ENCODE measurements around the gene SIGLEC5. TPM values are rescaled to one million over a fixed set of nuclear protein-coding genes. Genes with fewer than 3 reads are reported as not detected.

SIGLEC5 gene
- polyA plus RNA-seq, 1 of the 3 experiments (the other 2 are of a cell fraction), result not detected

DNA sequence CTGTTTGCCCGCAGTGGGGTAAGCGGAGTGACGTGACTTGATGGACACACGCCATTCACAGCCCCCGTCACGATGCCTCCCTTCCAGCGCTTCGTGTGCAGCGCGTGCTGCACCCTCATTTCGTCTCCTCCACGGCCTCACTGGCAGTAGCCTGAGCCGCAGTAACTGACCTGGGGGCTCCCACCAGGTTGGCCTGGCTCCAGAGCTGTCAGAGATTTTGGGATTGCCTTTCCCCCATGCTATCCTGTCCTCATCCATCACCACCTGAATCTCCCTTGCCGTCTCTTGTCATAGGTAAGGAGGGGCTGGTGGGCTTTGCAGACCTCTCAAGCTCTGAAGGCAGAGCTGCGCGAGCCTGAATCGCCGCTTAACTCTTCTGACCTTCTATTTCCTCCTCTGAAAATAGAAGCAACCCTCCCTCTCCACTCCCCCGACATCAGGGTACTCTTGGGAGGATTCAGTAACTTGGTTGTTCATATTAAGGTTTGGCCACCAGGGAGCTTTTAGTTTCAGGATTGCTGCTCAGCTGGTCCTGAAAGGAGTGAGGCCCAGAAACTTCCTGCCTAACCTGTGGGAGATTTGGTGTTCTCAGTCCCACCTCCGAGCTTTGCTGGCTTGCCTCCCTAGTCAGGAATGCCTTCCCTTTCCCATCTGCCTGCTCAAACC, 27.9 kb downstream of the SIGLEC5 start (continued):
- no peak for TF ChIP-seq TAF1 (IDR thresholded peaks at IDR 0.05; ENCODE audit: borderline replicate concordance, low read depth, low read length)
- no peak for TF ChIP-seq FOXJ3 (CRISPR knock-in tag; IDR thresholded peaks at IDR 0.05)
- no peak for TF ChIP-seq MEF2A (IDR thresholded peaks at IDR 0.05; ENCODE audit: borderline replicate concordance, low read depth)
- TF ChIP-seq CTCF (IDR thresholded peaks at IDR 0.05), result no peak
- TF ChIP-seq GABPA (IDR thresholded peaks at IDR 0.05; ENCODE audit: low read depth), result no peak
- no peak for TF ChIP-seq EZH2phosphoT487 (IDR thresholded peaks at IDR 0.05; ENCODE audit: borderline replicate concordance, low read depth)

GRCh38 chr19:51600940-51601580, 29.1 kb downstream of the SIGLEC5 start:
- POLR2A ChIA-PET, result no interaction called here

More at GRCh38 chr19:51600940-51601580, 29.1 kb downstream of the SIGLEC5 start:
- no peak for TF ChIP-seq GABPA (IDR thresholded peaks at IDR 0.05; ENCODE audit: low read depth)
- TF ChIP-seq MAX (IDR thresholded peaks at IDR 0.05; ENCODE audit: low read depth), result no peak
- no peak for TF ChIP-seq RFX5 (IDR thresholded peaks at IDR 0.05; ENCODE audit: low read length)
- no peak for TF ChIP-seq REST (IDR thresholded peaks at IDR 0.05; ENCODE audit: low read depth, low read length)
- TF ChIP-seq USF2 (IDR thresholded peaks at IDR 0.05; ENCODE audit: borderline replicate concordance, low read depth, low read length), result no peak
- TF ChIP-seq RXRA (IDR thresholded peaks at IDR 0.05; ENCODE audit: borderline replicate concordance, low read depth), result no peak
- no peak for TF ChIP-seq NFIC (IDR thresholded peaks at IDR 0.05; ENCODE audit: borderline replicate concordance)
- TF ChIP-seq, protein P1, sequence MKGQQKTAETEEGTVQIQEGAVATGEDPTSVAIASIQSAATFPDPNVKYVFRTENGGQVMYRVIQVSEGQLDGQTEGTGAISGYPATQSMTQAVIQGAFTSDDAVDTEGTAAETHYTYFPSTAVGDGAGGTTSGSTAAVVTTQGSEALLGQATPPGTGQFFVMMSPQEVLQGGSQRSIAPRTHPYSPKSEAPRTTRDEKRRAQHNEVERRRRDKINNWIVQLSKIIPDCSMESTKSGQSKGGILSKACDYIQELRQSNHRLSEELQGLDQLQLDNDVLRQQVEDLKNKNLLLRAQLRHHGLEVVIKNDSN (IDR thresholded peaks at IDR 0.05; ENCODE audit: borderline replicate concordance, low read depth), result no peak
- no peak for TF ChIP-seq MXI1 (IDR thresholded peaks at IDR 0.05; ENCODE audit: low read depth, low read length)
- Histone ChIP-seq H3K9me3 (no peaks in the 10 kb centered on the region), H3K79me2 (ENCODE audit: insufficient read depth) (no peaks in the 10 kb centered on the region), H3F3A (replicated peaks; ENCODE audit: insufficient read depth) (no peaks in the 10 kb centered on the region), H2AFZ (ENCODE audit: low read depth) (no peak overlapping the region), H3K4me1 (ENCODE audit: control insufficient read depth in 1 of 2, insufficient read depth in 2 of 2, low read depth in 1 of 2, low read length in 1 of 2) (no peaks in the 10 kb centered on the region), H3K36me3 (replicated peaks in 1 of 2; ENCODE audit: control insufficient read depth in 1 of 2, insufficient read depth in 2 of 2, low read length in 1 of 2) (no peaks in the 10 kb centered on the region), H3K4me3 (ENCODE audit: low read depth in 2 of 2, low read length in 1 of 2) (no peak overlapping the region), H3K9me2 (no peaks in the 10 kb centered on the region), H3K4me2 (no peak overlapping the region), H4K20me1 (ENCODE audit: insufficient read depth) (no peaks in the 10 kb centered on the region), H3K27ac (ENCODE audit: low read depth in 2 of 2, low read length in 1 of 2) (no peak overlapping the region), H3K27me3 (ENCODE audit: insufficient read depth) (no peaks in the 10 kb centered on the region), H3K9ac (no peak overlapping the region)
- CTCF ChIA-PET, result no interaction called here
- DNase-seq, result no peak
- 85% methylated on average over 48 of the region's 59 CpGs for WGBS (ENCODE audit: low lambda C conversion rate)
